ENCODE measurements around the gene DLX1.

DNA sequence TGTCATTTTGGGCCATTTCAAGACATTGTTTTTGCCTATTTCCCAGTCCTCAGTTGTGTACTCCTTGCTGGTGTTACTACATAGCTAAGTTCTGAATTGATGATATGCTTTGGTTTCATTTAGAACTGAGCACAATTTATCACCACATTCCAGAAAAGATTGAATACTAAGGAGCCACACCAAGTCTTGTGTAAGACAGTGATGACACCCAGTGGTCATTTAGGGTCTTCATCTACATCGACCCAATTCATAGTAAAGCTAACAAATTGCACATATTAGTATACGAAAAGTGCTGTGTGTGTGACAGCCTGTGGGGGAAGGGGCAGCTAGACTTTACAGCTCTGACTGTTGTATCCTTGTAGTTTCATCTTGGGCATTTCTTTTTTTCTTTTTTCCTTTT lies 28.3 kb downstream of the DLX1 start:
- TF ChIP-seq, protein P1, sequence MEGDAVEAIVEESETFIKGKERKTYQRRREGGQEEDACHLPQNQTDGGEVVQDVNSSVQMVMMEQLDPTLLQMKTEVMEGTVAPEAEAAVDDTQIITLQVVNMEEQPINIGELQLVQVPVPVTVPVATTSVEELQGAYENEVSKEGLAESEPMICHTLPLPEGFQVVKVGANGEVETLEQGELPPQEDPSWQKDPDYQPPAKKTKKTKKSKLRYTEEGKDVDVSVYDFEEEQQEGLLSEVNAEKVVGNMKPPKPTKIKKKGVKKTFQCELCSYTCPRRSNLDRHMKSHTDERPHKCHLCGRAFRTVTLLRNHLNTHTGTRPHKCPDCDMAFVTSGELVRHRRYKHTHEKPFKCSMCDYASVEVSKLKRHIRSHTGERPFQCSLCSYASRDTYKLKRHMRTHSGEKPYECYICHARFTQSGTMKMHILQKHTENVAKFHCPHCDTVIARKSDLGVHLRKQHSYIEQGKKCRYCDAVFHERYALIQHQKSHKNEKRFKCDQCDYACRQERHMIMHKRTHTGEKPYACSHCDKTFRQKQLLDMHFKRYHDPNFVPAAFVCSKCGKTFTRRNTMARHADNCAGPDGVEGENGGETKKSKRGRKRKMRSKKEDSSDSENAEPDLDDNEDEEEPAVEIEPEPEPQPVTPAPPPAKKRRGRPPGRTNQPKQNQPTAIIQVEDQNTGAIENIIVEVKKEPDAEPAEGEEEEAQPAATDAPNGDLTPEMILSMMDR (conservative IDR thresholded peaks at IDR 0.05; ENCODE audit: low read depth, low read length): peak; percentile 65
- no peak for TF ChIP-seq EZH2 (IDR thresholded peaks at IDR 0.05; ENCODE audit: low read length, unreplicated experiment)

All from PC-3 (cell line).